ENCODE results near the gene CALM3.

DNA sequence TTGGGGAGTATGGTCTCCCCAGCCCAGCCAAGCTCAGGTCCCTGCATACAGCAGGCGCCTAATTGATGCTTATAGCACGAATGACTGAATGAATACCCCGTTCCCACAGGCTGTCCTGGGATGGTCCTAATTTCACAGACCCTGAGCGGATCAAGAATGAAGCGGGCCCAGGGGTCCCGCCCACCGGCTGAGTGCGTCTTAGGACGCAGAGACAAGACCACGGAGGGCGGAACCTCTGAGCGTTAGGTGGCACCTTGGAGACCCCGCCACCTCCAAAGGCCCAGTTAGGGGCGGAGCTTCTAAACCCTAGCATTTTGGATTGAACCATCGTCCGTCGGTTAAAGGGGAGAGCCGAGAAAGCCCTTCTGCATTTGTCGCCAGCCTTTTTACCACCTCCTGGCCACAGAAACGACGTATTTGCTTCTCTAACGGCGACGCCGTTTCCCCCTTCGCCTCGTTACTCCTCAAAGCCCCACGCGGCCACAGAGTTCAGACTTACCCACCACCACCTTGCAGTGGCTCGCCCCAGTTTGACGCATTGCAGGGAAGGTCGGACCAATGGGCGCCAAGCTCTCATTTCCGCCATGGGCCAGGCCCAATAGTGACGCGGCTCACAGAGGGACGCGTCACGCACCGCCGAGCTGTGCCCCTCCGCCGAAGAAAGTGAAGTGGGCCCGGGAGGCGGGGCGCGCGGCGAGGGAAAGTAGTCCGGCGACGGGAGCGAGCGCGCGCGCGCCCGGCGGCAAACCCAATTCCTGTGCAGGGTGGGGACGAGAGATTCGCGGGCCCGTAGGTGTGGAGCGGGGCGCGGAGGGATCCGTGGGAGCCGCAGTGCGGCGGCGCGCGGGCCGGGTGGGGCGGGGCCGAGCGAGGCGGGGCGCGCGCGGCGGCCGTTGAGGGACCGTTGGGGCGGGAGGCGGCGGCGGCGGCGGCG, 479 bp upstream of the CALM3 start:
- TF ChIP-seq, protein P1, sequence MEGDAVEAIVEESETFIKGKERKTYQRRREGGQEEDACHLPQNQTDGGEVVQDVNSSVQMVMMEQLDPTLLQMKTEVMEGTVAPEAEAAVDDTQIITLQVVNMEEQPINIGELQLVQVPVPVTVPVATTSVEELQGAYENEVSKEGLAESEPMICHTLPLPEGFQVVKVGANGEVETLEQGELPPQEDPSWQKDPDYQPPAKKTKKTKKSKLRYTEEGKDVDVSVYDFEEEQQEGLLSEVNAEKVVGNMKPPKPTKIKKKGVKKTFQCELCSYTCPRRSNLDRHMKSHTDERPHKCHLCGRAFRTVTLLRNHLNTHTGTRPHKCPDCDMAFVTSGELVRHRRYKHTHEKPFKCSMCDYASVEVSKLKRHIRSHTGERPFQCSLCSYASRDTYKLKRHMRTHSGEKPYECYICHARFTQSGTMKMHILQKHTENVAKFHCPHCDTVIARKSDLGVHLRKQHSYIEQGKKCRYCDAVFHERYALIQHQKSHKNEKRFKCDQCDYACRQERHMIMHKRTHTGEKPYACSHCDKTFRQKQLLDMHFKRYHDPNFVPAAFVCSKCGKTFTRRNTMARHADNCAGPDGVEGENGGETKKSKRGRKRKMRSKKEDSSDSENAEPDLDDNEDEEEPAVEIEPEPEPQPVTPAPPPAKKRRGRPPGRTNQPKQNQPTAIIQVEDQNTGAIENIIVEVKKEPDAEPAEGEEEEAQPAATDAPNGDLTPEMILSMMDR (IDR thresholded peaks at IDR 0.05; ENCODE audit: extremely low read depth in 1 of 2, insufficient read depth in 1 of 2, low read depth in 1 of 2, low read length in 2 of 2): no peak
- TF ChIP-seq POLR2AphosphoS5 (IDR thresholded peaks at IDR 0.05; ENCODE audit: insufficient read depth, low read depth, low read length): no peak
- TF ChIP-seq, protein P2, sequence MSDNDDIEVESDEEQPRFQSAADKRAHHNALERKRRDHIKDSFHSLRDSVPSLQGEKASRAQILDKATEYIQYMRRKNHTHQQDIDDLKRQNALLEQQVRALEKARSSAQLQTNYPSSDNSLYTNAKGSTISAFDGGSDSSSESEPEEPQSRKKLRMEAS (IDR thresholded peaks at IDR 0.05; ENCODE audit: insufficient read depth, insufficient read length): peak; percentile 1
- TF ChIP-seq POLR2A (IDR thresholded peaks at IDR 0.05; ENCODE audit: low read depth, low read length): peak; percentile 66
